Stimulated activated naive B cell treated with anti-CD40 and anti-IgM and Interleukin-4, amounts not matched to agents 10 μg/mL and 1 μg/mL and 100 μg/mL, for 72 hours (primary cell): Measurements from ENCODE around the gene ITPRID2.

ENCODE experiments used
- ATAC-seq, 2 donors: fragments of 150-1000 bp; cut with Tn5 transposase; replicated peaks; 2 replicates each; pipeline ENCODE4 v1.10.0; 2021; ENCODE audit warnings: moderate library complexity in 1 of 2
- DNase-seq: peaks from one replicate; pipeline ENCODE4 v3.0.0; 2021
- H3K27ac Mint-ChIP-seq: one replicate; pipeline ENCODE4 v1.8.0; 2022; ENCODE audit warnings: mild to moderate bottlenecking, mixed read lengths
- H3K27me3 Mint-ChIP-seq, 2 donors: one replicate each; pipeline ENCODE4 v1.8.0; 2022; ENCODE audit warnings: mixed read lengths in 2 of 2
- H3K36me3 Mint-ChIP-seq, 2 donors: one replicate each; pipeline ENCODE4 v1.8.0; 2022; ENCODE audit warnings: mixed read lengths in 2 of 2, mild to moderate bottlenecking in 1 of 2
- H3K4me1 Mint-ChIP-seq, 2 donors: one replicate each; pipeline ENCODE4 v1.8.0; 2022; ENCODE audit warnings: mixed read lengths in 2 of 2, mild to moderate bottlenecking in 1 of 2
- H3K4me3 Mint-ChIP-seq, 2 donors: one replicate each; pipeline ENCODE4 v1.8.0; 2022; ENCODE audit warnings: mild to moderate bottlenecking in 2 of 2, mixed read lengths in 2 of 2, moderate library complexity in 1 of 2
- H3K9me3 Mint-ChIP-seq, 2 donors: one replicate each; pipeline ENCODE4 v1.8.0; 2022; ENCODE audit warnings: mixed read lengths in 2 of 2, mild to moderate bottlenecking in 1 of 2

Gene ITPRID2

GRCh38 chr2:181915102-181915501 is 23.6 kb downstream of the ITPRID2 start:
- H3K4me1 Mint-ChIP-seq = no peaks in the 10 kb centered on the region
- ATAC-seq (no peak), DNase-seq (no peak)
- H3K27me3 Mint-ChIP-seq = no peaks in the 10 kb centered on the region
- no peak overlapping the region for H3K4me3 Mint-ChIP-seq
- H3K9me3 Mint-ChIP-seq = no peaks in the 10 kb centered on the region
- peaks cover 19 to 33% of the 10 kb centered on the region in 2 donors for H3K36me3 Mint-ChIP-seq
- no peak overlapping the region for H3K27ac Mint-ChIP-seq

GRCh38 chr2:181916726-181917718 is 25.5 kb downstream of the ITPRID2 start:
- H3K4me3 Mint-ChIP-seq = no peak overlapping the region
- no peaks in the 10 kb centered on the region for H3K4me1 Mint-ChIP-seq
- peaks cover 22 to 29% of the 10 kb centered on the region in 2 donors for H3K36me3 Mint-ChIP-seq
- H3K9me3 Mint-ChIP-seq = no peaks in the 10 kb centered on the region
- no peak overlapping the region for H3K27ac Mint-ChIP-seq
- no peak for ATAC-seq
- no peak for DNase-seq
- no peaks in the 10 kb centered on the region for H3K27me3 Mint-ChIP-seq

- Mint-ChIP-seq H3K27me3 (no peaks in the 10 kb centered on the region), H3K4me3 (no peak overlapping the region), H3K4me1 (no peaks in the 10 kb centered on the region), H3K9me3 (no peaks in the 10 kb centered on the region), H3K27ac (no peak overlapping the region), H3K36me3 (peaks cover 28 to 31% of the 10 kb centered on the region in 2 donors)
- no peak for ATAC-seq
- DNase-seq = no peak
These were observed 26.7 kb downstream of the ITPRID2 start for GRCh38 chr2:181918188-181918587.

GRCh38 chr2:181923121-181923520 is 31.6 kb downstream of the ITPRID2 start:
- Mint-ChIP-seq H3K9me3 (peaks cover 4 to 5% of the 10 kb centered on the region in 2 donors), H3K4me1 (no peaks in the 10 kb centered on the region), H3K4me3 (no peak overlapping the region), H3K36me3 (peaks cover 24 to 26% of the 10 kb centered on the region in 2 donors), H3K27me3 (no peaks in the 10 kb centered on the region), H3K27ac (no peak overlapping the region)
- no peak for ATAC-seq
- DNase-seq = no peak

GRCh38 chr2:181924336-181924735 is 32.8 kb downstream of the ITPRID2 start:
- H3K27ac Mint-ChIP-seq = no peak overlapping the region
- ATAC-seq (no peak), DNase-seq (no peak)
- no peaks in the 10 kb centered on the region for H3K4me1 Mint-ChIP-seq
- H3K9me3 Mint-ChIP-seq = peaks cover 4 to 5% of the 10 kb centered on the region in 2 donors
- H3K27me3 Mint-ChIP-seq = no peaks in the 10 kb centered on the region
- no peak overlapping the region for H3K4me3 Mint-ChIP-seq
- peaks cover 20 to 26% of the 10 kb centered on the region in 2 donors for H3K36me3 Mint-ChIP-seq

- no peak for ATAC-seq
- Mint-ChIP-seq H3K27ac (no peak overlapping the region), H3K4me3 (no peak overlapping the region), H3K4me1 (no peaks in the 10 kb centered on the region), H3K27me3 (peaks cover 0 to 13% of the 10 kb centered on the region in 2 donors), H3K9me3 (no peaks in the 10 kb centered on the region), H3K36me3 (peaks cover 2 to 7% of the 10 kb centered on the region in 2 donors)
- DNase-seq = no peak
These were observed 43.2 kb downstream of the ITPRID2 start for GRCh38 chr2:181934694-181935093.

- Mint-ChIP-seq H3K4me3 (no peak overlapping the region), H3K36me3 (no peaks in the 10 kb centered on the region), H3K27ac (no peak overlapping the region), H3K9me3 (peaks cover 0 to 1% of the 10 kb centered on the region in 2 donors), H3K4me1 (no peaks in the 10 kb centered on the region), H3K27me3 (peaks cover 0 to 18% of the 10 kb centered on the region in 2 donors)
- ATAC-seq (no peak), DNase-seq (no peak)
These were observed 45.9 kb downstream of the ITPRID2 start for GRCh38 chr2:181937473-181937872.

GRCh38 chr2:181943411-181944124 is 52.0 kb downstream of the ITPRID2 start:
- Mint-ChIP-seq H3K4me3 (no peak overlapping the region), H3K27me3 (peaks cover 12 to 15% of the 10 kb centered on the region in 2 donors), H3K27ac (no peak overlapping the region), H3K4me1 (no peaks in the 10 kb centered on the region), H3K36me3 (no peaks in the 10 kb centered on the region), H3K9me3 (peaks cover 0 to 1% of the 10 kb centered on the region in 2 donors)
- DNase-seq (no peak), ATAC-seq (no peak)

GRCh38 chr2:181944164-181944913 is 52.8 kb downstream of the ITPRID2 start:
- ATAC-seq = no peak
- H3K36me3 Mint-ChIP-seq = no peaks in the 10 kb centered on the region
- no peak overlapping the region for H3K4me3 Mint-ChIP-seq
- no peak for DNase-seq
- peaks cover 0 to 1% of the 10 kb centered on the region in 2 donors for H3K9me3 Mint-ChIP-seq
- H3K4me1 Mint-ChIP-seq = no peaks in the 10 kb centered on the region
- peaks cover 10 to 19% of the 10 kb centered on the region in 2 donors for H3K27me3 Mint-ChIP-seq
- no peak overlapping the region for H3K27ac Mint-ChIP-seq

- no peaks in the 10 kb centered on the region for H3K4me1 Mint-ChIP-seq
- H3K9me3 Mint-ChIP-seq = peaks cover 0 to 1% of the 10 kb centered on the region in 2 donors
- H3K27ac Mint-ChIP-seq = no peak overlapping the region
- ATAC-seq (no peak), DNase-seq (no peak)
- H3K27me3 Mint-ChIP-seq = peaks cover 9 to 19% of the 10 kb centered on the region in 2 donors
- H3K4me3 Mint-ChIP-seq = no peak overlapping the region
- no peaks in the 10 kb centered on the region for H3K36me3 Mint-ChIP-seq
These were observed 53.4 kb downstream of the ITPRID2 start for GRCh38 chr2:181944914-181945291.

- Mint-ChIP-seq H3K36me3 (no peaks in the 10 kb centered on the region), H3K4me1 (no peaks in the 10 kb centered on the region), H3K27ac (no peak overlapping the region), H3K9me3 (no peaks in the 10 kb centered on the region), H3K27me3 (peaks cover 4 to 19% of the 10 kb centered on the region in 2 donors), H3K4me3 (no peak overlapping the region)
- ATAC-seq (no peak), DNase-seq (no peak)
These were observed 55.1 kb downstream of the ITPRID2 start for GRCh38 chr2:181946444-181947127.

GRCh38 chr2:181947273-181947672 is 55.7 kb downstream of the ITPRID2 start:
- H3K4me1 Mint-ChIP-seq = no peaks in the 10 kb centered on the region
- DNase-seq (no peak), ATAC-seq (no peak)
- H3K9me3 Mint-ChIP-seq = no peaks in the 10 kb centered on the region
- H3K27ac Mint-ChIP-seq = no peak overlapping the region
- H3K27me3 Mint-ChIP-seq = peaks cover 4 to 19% of the 10 kb centered on the region in 2 donors
- H3K36me3 Mint-ChIP-seq = no peaks in the 10 kb centered on the region
- H3K4me3 Mint-ChIP-seq = no peak overlapping the region

- H3K4me1 Mint-ChIP-seq = no peaks in the 10 kb centered on the region
- H3K27ac Mint-ChIP-seq = no peak overlapping the region
- H3K27me3 Mint-ChIP-seq = peaks cover 4 to 19% of the 10 kb centered on the region in 2 donors
- no peaks in the 10 kb centered on the region for H3K9me3 Mint-ChIP-seq
- DNase-seq (no peak), ATAC-seq (no peak)
- H3K36me3 Mint-ChIP-seq = no peaks in the 10 kb centered on the region
- no peak overlapping the region for H3K4me3 Mint-ChIP-seq
These were observed 56.7 kb downstream of the ITPRID2 start for GRCh38 chr2:181948227-181948626.

GRCh38 chr2:181949047-181949446 is 57.5 kb downstream of the ITPRID2 start:
- H3K36me3 Mint-ChIP-seq = no peaks in the 10 kb centered on the region
- ATAC-seq = no peak
- no peak overlapping the region for H3K4me3 Mint-ChIP-seq
- no peak overlapping the region for H3K27ac Mint-ChIP-seq
- no peak for DNase-seq
- H3K4me1 Mint-ChIP-seq = peaks cover 0 to 2% of the 10 kb centered on the region in 2 donors
- H3K9me3 Mint-ChIP-seq = no peaks in the 10 kb centered on the region
- peaks cover 4 to 24% of the 10 kb centered on the region in 2 donors for H3K27me3 Mint-ChIP-seq
